ENCODE measurements around the gene ERC2.

ERC2 gene

GRCh38 chr3:55546866-55547669, 921.2 kb downstream of the ERC2 start:
- H3K79me2 ChIP-seq (ENCODE audit: control insufficient read depth, insufficient read depth, low read length, poor library complexity) = no peaks in the 10 kb centered on the region
- H3K4me3 ChIP-seq (ENCODE audit: low read depth, low read length) = no peak overlapping the region
- peaks cover 0 to 6% of the 10 kb centered on the region in 2 experiments for H3K4me1 ChIP-seq (ENCODE audit: control insufficient read depth in 1 of 2, insufficient read depth in 2 of 2, low read length in 2 of 2)
- H3K79me1 ChIP-seq (ENCODE audit: low read length) = no peaks in the 10 kb centered on the region
- H3K27ac ChIP-seq (ENCODE audit: low read depth, low read length) = no peak overlapping the region
- no peak overlapping the region for H4K12ac ChIP-seq (ENCODE audit: low read depth, low read length)
- H2BK5ac ChIP-seq (ENCODE audit: low read depth, low read length, poor library complexity) = no peak overlapping the region
- H2AK5ac ChIP-seq (ENCODE audit: low read length) = no peak overlapping the region
- no peak overlapping the region for H3K4me2 ChIP-seq (ENCODE audit: low read length)
- H3K9ac ChIP-seq (ENCODE audit: low read length) = no peak overlapping the region
- no peaks in the 10 kb centered on the region for H3K27me3 ChIP-seq (ENCODE audit: insufficient read depth, low read length)
- no peak overlapping the region for H3K4ac ChIP-seq (ENCODE audit: low read depth, low read length)
- no peak for DNase-seq
- H3K14ac ChIP-seq (ENCODE audit: low read length) = no peak overlapping the region
- H3K18ac ChIP-seq (ENCODE audit: low read length) = no peak overlapping the region
- H3K36me3 ChIP-seq (ENCODE audit: control insufficient read depth in 1 of 2, insufficient read depth in 2 of 2, low read length in 2 of 2) = no peaks in the 10 kb centered on the region
- no peak overlapping the region for H4K8ac ChIP-seq (ENCODE audit: low read depth, low read length)
- H2AFZ ChIP-seq (ENCODE audit: insufficient read depth, low read length, poor library complexity) = no peak overlapping the region
- no peak overlapping the region for H3K23ac ChIP-seq (ENCODE audit: low read length)
- H4K91ac ChIP-seq (ENCODE audit: low read depth, low read length) = no peak overlapping the region
- H2BK12ac ChIP-seq (ENCODE audit: low read length) = no peak overlapping the region
- H3K9me3 ChIP-seq (ENCODE audit: insufficient read depth, low read depth, low read length) = peaks cover 2% of the 10 kb centered on the region
- no CpG with 5 or more reads among the region's 22 CpGs for WGBS (ENCODE audit: extremely low coverage, insufficient coverage, insufficient read length)
- H2BK120ac ChIP-seq (ENCODE audit: insufficient read depth, low read length, poor library complexity) = no peak overlapping the region

GRCh38 chr3:55545995-55546394, 922.3 kb downstream of the ERC2 start:
- H3K4me3 ChIP-seq (ENCODE audit: low read depth, low read length) = no peak overlapping the region
- H3K79me1 ChIP-seq (ENCODE audit: low read length) = no peaks in the 10 kb centered on the region
- H3K4me2 ChIP-seq (ENCODE audit: low read length) = no peak overlapping the region
- H3K9me3 ChIP-seq (ENCODE audit: insufficient read depth, low read depth, low read length) = peaks cover 2% of the 10 kb centered on the region
- H4K8ac ChIP-seq (ENCODE audit: low read depth, low read length) = no peak overlapping the region
- no peaks in the 10 kb centered on the region for H3K79me2 ChIP-seq (ENCODE audit: control insufficient read depth, insufficient read depth, low read length, poor library complexity)
- no peaks in the 10 kb centered on the region for H3K27me3 ChIP-seq (ENCODE audit: insufficient read depth, low read length)
- no peak overlapping the region for H4K12ac ChIP-seq (ENCODE audit: low read depth, low read length)
- DNase-seq = no peak
- no CpG with 5 or more reads among the region's 6 CpGs for WGBS (ENCODE audit: extremely low coverage, insufficient coverage, insufficient read length)
- H2BK12ac ChIP-seq (ENCODE audit: low read length) = no peak overlapping the region
- no peak overlapping the region for H3K23ac ChIP-seq (ENCODE audit: low read length)
- H3K4me1 ChIP-seq (ENCODE audit: control insufficient read depth in 1 of 2, insufficient read depth in 2 of 2, low read length in 2 of 2) = peaks cover 0 to 6% of the 10 kb centered on the region in 2 experiments
- H3K4ac ChIP-seq (ENCODE audit: low read depth, low read length) = no peak overlapping the region
- H2BK120ac ChIP-seq (ENCODE audit: insufficient read depth, low read length, poor library complexity) = no peak overlapping the region
- H2BK5ac ChIP-seq (ENCODE audit: low read depth, low read length, poor library complexity) = no peak overlapping the region
- no peak overlapping the region for H3K14ac ChIP-seq (ENCODE audit: low read length)
- no peak overlapping the region for H4K91ac ChIP-seq (ENCODE audit: low read depth, low read length)
- H3K18ac ChIP-seq (ENCODE audit: low read length) = no peak overlapping the region
- no peak overlapping the region for H3K9ac ChIP-seq (ENCODE audit: low read length)
- H3K27ac ChIP-seq (ENCODE audit: low read depth, low read length) = no peak overlapping the region
- H2AK5ac ChIP-seq (ENCODE audit: low read length) = no peak overlapping the region
- no peak overlapping the region for H2AFZ ChIP-seq (ENCODE audit: insufficient read depth, low read length, poor library complexity)
- no peaks in the 10 kb centered on the region for H3K36me3 ChIP-seq (ENCODE audit: control insufficient read depth in 1 of 2, insufficient read depth in 2 of 2, low read length in 2 of 2)

DNA sequence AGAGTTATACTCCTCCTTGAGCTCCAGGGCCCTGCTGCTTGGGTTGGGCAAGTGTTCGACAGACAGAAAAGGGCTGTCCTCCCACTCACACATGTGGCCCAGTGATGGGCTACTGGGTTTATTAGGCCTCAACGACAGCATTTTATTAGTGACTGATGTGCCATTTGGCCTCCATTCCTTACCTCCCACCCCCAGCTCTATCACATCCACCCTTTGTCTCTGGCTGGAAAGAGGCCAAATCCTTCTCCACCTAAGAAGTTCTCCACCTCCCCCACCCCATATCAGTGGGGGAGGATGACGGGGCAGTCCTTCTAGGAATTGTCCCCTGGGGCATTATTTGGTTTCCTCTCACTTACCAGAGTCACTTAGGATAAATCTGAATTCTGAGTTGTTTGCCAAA, 924.0 kb downstream of the ERC2 start:
- Histone ChIP-seq H2AFZ (ENCODE audit: insufficient read depth, low read length, poor library complexity) (no peak overlapping the region), H3K4me3 (ENCODE audit: low read depth, low read length) (no peak overlapping the region)
- no CpG with 5 or more reads among the region's 3 CpGs for WGBS (ENCODE audit: extremely low coverage, insufficient coverage, insufficient read length)

GRCh38 chr3:55543181-55543614, 925.1 kb downstream of the ERC2 start:
- H3K23ac ChIP-seq (ENCODE audit: low read length) = no peak overlapping the region
- H4K8ac ChIP-seq (ENCODE audit: low read depth, low read length) = no peak overlapping the region
- no peak overlapping the region for H3K27ac ChIP-seq (ENCODE audit: low read depth, low read length)
- no peaks in the 10 kb centered on the region for H3K79me1 ChIP-seq (ENCODE audit: low read length)
- no peak for DNase-seq
- H2AFZ ChIP-seq (ENCODE audit: insufficient read depth, low read length, poor library complexity) = no peak overlapping the region
- H3K18ac ChIP-seq (ENCODE audit: low read length) = no peak overlapping the region
- H3K4me1 ChIP-seq (ENCODE audit: control insufficient read depth in 1 of 2, insufficient read depth in 2 of 2, low read length in 2 of 2) = peaks cover 0 to 6% of the 10 kb centered on the region in 2 experiments
- WGBS (ENCODE audit: extremely low coverage, insufficient coverage, insufficient read length) = no CpG with 5 or more reads among the region's 12 CpGs
- H3K36me3 ChIP-seq (ENCODE audit: control insufficient read depth in 1 of 2, insufficient read depth in 2 of 2, low read length in 2 of 2) = no peaks in the 10 kb centered on the region
- H3K79me2 ChIP-seq (ENCODE audit: control insufficient read depth, insufficient read depth, low read length, poor library complexity) = no peaks in the 10 kb centered on the region
- no peak overlapping the region for H4K12ac ChIP-seq (ENCODE audit: low read depth, low read length)
- peaks cover 2% of the 10 kb centered on the region for H3K9me3 ChIP-seq (ENCODE audit: insufficient read depth, low read depth, low read length)
- no peak overlapping the region for H3K9ac ChIP-seq (ENCODE audit: low read length)
- H3K14ac ChIP-seq (ENCODE audit: low read length) = no peak overlapping the region
- no peak overlapping the region for H2BK120ac ChIP-seq (ENCODE audit: insufficient read depth, low read length, poor library complexity)
- H2BK12ac ChIP-seq (ENCODE audit: low read length) = no peak overlapping the region
- H2BK5ac ChIP-seq (ENCODE audit: low read depth, low read length, poor library complexity) = no peak overlapping the region
- no peak overlapping the region for H3K4me2 ChIP-seq (ENCODE audit: low read length)
- H2AK5ac ChIP-seq (ENCODE audit: low read length) = no peak overlapping the region
- H3K4me3 ChIP-seq (ENCODE audit: low read depth, low read length) = no peak overlapping the region
- H3K4ac ChIP-seq (ENCODE audit: low read depth, low read length) = no peak overlapping the region
- H3K27me3 ChIP-seq (ENCODE audit: insufficient read depth, low read length) = no peaks in the 10 kb centered on the region
- no peak overlapping the region for H4K91ac ChIP-seq (ENCODE audit: low read depth, low read length)

More for the DNA sequence above, 924.0 kb downstream of the ERC2 start:
- Histone ChIP-seq H2AK5ac (ENCODE audit: low read length) (no peak overlapping the region), H2BK5ac (ENCODE audit: low read depth, low read length, poor library complexity) (no peak overlapping the region), H2BK12ac (ENCODE audit: low read length) (no peak overlapping the region), H3K4ac (ENCODE audit: low read depth, low read length) (no peak overlapping the region), H3K79me2 (ENCODE audit: control insufficient read depth, insufficient read depth, low read length, poor library complexity) (no peaks in the 10 kb centered on the region), H3K36me3 (ENCODE audit: control insufficient read depth in 1 of 2, insufficient read depth in 2 of 2, low read length in 2 of 2) (no peaks in the 10 kb centered on the region), H4K91ac (ENCODE audit: low read depth, low read length) (no peak overlapping the region), H2BK120ac (ENCODE audit: insufficient read depth, low read length, poor library complexity) (no peak overlapping the region), H3K9ac (ENCODE audit: low read length) (no peak overlapping the region), H3K4me1 (ENCODE audit: control insufficient read depth in 1 of 2, insufficient read depth in 2 of 2, low read length in 2 of 2) (peaks cover 0 to 6% of the 10 kb centered on the region in 2 experiments), H3K14ac (ENCODE audit: low read length) (no peak overlapping the region), H3K27me3 (ENCODE audit: insufficient read depth, low read length) (no peaks in the 10 kb centered on the region), H3K27ac (ENCODE audit: low read depth, low read length) (no peak overlapping the region), H3K23ac (ENCODE audit: low read length) (no peak overlapping the region), H4K12ac (ENCODE audit: low read depth, low read length) (no peak overlapping the region), H3K18ac (ENCODE audit: low read length) (no peak overlapping the region), H4K8ac (ENCODE audit: low read depth, low read length) (no peak overlapping the region), H3K9me3 (ENCODE audit: insufficient read depth, low read depth, low read length) (peaks cover 2% of the 10 kb centered on the region), H3K79me1 (ENCODE audit: low read length) (no peaks in the 10 kb centered on the region), H3K4me2 (ENCODE audit: low read length) (no peak overlapping the region)
- DNase-seq = no peak
